ENCODE data around the gene NR2F6.

NR2F6 gene

DNA sequence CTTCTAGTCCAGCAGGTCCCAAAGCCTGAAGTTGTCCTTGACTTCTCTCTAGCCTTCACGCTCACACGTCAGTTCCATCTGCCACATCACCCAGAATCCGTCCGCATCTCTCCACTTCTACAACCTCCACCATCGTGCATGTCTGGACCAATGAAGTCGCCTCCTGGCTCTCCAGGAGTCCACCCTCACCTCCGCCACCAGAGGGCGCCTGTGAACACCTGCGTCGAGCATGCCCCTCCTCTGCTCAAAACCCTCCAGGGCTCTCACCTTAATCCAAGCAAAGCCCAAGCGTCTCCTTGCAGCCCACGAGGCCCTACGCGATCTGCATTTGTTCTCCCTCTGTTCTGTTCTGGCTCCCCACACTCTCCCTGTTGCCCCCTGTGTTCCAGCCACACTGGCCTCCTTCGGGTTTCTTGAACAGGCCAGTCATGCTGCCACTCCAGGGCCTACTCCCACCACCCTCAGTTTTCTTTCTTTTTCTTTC lies 15.2 kb upstream of the NR2F6 start (continued):
- TF ChIP-seq ZNF391 (tag by site-specific recombination; IDR thresholded peaks at IDR 0.05; ENCODE audit: borderline replicate concordance, low read depth): no peak
- no peak for TF ChIP-seq SCRT1 (tag by site-specific recombination; IDR thresholded peaks at IDR 0.05; ENCODE audit: borderline replicate concordance)
- no peak for TF ChIP-seq ZNF707 (tag by site-specific recombination; IDR thresholded peaks at IDR 0.05)
- TF ChIP-seq, protein P1, sequence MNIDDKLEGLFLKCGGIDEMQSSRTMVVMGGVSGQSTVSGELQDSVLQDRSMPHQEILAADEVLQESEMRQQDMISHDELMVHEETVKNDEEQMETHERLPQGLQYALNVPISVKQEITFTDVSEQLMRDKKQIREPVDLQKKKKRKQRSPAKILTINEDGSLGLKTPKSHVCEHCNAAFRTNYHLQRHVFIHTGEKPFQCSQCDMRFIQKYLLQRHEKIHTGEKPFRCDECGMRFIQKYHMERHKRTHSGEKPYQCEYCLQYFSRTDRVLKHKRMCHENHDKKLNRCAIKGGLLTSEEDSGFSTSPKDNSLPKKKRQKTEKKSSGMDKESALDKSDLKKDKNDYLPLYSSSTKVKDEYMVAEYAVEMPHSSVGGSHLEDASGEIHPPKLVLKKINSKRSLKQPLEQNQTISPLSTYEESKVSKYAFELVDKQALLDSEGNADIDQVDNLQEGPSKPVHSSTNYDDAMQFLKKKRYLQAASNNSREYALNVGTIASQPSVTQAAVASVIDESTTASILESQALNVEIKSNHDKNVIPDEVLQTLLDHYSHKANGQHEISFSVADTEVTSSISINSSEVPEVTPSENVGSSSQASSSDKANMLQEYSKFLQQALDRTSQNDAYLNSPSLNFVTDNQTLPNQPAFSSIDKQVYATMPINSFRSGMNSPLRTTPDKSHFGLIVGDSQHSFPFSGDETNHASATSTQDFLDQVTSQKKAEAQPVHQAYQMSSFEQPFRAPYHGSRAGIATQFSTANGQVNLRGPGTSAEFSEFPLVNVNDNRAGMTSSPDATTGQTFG (tag by site-specific recombination; IDR thresholded peaks at IDR 0.05; ENCODE audit: borderline replicate concordance): no peak
- no peak for TF ChIP-seq HOXD13 (CRISPR knock-in tag; IDR thresholded peaks at IDR 0.05; ENCODE audit: borderline replicate concordance)
- TF ChIP-seq PRDM1 (tag by site-specific recombination; IDR thresholded peaks at IDR 0.05): no peak
- 0 out of 2 replicates have a peak, but pooled peaks have one; percentile 29 for TF ChIP-seq ZNF394 (tag by site-specific recombination; IDR thresholded peaks at IDR 0.05; ENCODE audit: borderline replicate concordance)
- TF ChIP-seq, protein P2, sequence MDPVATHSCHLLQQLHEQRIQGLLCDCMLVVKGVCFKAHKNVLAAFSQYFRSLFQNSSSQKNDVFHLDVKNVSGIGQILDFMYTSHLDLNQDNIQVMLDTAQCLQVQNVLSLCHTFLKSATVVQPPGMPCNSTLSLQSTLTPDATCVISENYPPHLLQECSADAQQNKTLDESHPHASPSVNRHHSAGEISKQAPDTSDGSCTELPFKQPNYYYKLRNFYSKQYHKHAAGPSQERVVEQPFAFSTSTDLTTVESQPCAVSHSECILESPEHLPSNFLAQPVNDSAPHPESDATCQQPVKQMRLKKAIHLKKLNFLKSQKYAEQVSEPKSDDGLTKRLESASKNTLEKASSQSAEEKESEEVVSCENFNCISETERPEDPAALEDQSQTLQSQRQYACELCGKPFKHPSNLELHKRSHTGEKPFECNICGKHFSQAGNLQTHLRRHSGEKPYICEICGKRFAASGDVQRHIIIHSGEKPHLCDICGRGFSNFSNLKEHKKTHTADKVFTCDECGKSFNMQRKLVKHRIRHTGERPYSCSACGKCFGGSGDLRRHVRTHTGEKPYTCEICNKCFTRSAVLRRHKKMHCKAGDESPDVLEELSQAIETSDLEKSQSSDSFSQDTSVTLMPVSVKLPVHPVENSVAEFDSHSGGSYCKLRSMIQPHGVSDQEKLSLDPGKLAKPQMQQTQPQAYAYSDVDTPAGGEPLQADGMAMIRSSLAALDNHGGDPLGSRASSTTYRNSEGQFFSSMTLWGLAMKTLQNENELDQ (tag by site-specific recombination; IDR thresholded peaks at IDR 0.05; ENCODE audit: low read depth): no peak
- TF ChIP-seq ZNF239 (tag by site-specific recombination; IDR thresholded peaks at IDR 0.05): no peak
- no peak for TF ChIP-seq ZNF423 (tag by site-specific recombination; IDR thresholded peaks at IDR 0.05)
- TF ChIP-seq, protein P3, sequence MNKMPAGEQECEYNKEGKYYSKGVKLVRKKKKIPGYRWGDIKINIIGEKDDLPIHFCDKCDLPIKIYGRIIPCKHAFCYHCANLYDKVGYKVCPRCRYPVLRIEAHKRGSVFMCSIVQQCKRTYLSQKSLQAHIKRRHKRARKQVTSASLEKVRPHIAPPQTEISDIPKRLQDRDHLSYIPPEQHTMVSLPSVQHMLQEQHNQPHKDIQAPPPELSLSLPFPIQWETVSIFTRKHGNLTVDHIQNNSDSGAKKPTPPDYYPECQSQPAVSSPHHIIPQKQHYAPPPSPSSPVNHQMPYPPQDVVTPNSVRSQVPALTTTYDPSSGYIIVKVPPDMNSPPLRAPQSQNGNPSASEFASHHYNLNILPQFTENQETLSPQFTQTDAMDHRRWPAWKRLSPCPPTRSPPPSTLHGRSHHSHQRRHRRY (tag by site-specific recombination; IDR thresholded peaks at IDR 0.05): no peak
- no peak for TF ChIP-seq MYNN (tag by site-specific recombination; IDR thresholded peaks at IDR 0.05; ENCODE audit: borderline replicate concordance)
- no peak for TF ChIP-seq IKZF3 (tag by site-specific recombination; IDR thresholded peaks at IDR 0.05)
- TF ChIP-seq GLI4 (tag by site-specific recombination; IDR thresholded peaks at IDR 0.05): no peak
- TF ChIP-seq ZNF157 (tag by site-specific recombination; IDR thresholded peaks at IDR 0.05): no peak
- TF ChIP-seq, protein P4, sequence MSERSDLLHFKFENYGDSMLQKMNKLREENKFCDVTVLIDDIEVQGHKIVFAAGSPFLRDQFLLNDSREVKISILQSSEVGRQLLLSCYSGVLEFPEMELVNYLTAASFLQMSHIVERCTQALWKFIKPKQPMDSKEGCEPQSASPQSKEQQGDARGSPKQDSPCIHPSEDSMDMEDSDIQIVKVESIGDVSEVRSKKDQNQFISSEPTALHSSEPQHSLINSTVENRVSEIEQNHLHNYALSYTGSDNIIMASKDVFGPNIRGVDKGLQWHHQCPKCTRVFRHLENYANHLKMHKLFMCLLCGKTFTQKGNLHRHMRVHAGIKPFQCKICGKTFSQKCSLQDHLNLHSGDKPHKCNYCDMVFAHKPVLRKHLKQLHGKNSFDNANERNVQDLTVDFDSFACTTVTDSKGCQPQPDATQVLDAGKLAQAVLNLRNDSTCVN (tag by site-specific recombination; optimal IDR thresholded peaks at IDR 0.05): no peak
- TF ChIP-seq, protein P5, sequence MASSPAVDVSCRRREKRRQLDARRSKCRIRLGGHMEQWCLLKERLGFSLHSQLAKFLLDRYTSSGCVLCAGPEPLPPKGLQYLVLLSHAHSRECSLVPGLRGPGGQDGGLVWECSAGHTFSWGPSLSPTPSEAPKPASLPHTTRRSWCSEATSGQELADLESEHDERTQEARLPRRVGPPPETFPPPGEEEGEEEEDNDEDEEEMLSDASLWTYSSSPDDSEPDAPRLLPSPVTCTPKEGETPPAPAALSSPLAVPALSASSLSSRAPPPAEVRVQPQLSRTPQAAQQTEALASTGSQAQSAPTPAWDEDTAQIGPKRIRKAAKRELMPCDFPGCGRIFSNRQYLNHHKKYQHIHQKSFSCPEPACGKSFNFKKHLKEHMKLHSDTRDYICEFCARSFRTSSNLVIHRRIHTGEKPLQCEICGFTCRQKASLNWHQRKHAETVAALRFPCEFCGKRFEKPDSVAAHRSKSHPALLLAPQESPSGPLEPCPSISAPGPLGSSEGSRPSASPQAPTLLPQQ (tag by site-specific recombination; IDR thresholded peaks at IDR 0.05): peak; percentile 47; the same call in 1 of the 2 replicates
- TF ChIP-seq ZEB2 (tag by site-specific recombination; IDR thresholded peaks at IDR 0.05): peak; percentile 69
- TF ChIP-seq, protein P6, sequence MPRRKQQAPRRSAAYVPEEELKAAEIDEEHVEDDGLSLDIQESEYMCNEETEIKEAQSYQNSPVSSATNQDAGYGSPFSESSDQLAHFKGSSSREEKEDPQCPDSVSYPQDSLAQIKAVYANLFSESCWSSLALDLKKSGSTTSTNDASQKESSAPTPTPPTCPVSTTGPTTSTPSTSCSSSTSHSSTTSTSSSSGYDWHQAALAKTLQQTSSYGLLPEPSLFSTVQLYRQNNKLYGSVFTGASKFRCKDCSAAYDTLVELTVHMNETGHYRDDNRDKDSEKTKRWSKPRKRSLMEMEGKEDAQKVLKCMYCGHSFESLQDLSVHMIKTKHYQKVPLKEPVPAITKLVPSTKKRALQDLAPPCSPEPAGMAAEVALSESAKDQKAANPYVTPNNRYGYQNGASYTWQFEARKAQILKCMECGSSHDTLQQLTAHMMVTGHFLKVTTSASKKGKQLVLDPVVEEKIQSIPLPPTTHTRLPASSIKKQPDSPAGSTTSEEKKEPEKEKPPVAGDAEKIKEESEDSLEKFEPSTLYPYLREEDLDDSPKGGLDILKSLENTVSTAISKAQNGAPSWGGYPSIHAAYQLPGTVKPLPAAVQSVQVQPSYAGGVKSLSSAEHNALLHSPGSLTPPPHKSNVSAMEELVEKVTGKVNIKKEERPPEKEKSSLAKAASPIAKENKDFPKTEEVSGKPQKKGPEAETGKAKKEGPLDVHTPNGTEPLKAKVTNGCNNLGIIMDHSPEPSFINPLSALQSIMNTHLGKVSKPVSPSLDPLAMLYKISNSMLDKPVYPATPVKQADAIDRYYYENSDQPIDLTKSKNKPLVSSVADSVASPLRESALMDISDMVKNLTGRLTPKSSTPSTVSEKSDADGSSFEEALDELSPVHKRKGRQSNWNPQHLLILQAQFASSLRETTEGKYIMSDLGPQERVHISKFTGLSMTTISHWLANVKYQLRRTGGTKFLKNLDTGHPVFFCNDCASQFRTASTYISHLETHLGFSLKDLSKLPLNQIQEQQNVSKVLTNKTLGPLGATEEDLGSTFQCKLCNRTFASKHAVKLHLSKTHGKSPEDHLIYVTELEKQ (tag by site-specific recombination; IDR thresholded peaks at IDR 0.05; ENCODE audit: borderline replicate concordance): no peak
- TF ChIP-seq, protein P7, sequence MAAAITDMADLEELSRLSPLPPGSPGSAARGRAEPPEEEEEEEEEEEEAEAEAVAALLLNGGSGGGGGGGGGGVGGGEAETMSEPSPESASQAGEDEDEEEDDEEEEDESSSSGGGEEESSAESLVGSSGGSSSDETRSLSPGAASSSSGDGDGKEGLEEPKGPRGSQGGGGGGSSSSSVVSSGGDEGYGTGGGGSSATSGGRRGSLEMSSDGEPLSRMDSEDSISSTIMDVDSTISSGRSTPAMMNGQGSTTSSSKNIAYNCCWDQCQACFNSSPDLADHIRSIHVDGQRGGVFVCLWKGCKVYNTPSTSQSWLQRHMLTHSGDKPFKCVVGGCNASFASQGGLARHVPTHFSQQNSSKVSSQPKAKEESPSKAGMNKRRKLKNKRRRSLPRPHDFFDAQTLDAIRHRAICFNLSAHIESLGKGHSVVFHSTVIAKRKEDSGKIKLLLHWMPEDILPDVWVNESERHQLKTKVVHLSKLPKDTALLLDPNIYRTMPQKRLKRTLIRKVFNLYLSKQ (tag by site-specific recombination; IDR thresholded peaks at IDR 0.05; ENCODE audit: borderline replicate concordance): no peak
- no peak for TF ChIP-seq ZNF677 (tag by site-specific recombination; IDR thresholded peaks at IDR 0.05)
- no peak for TF ChIP-seq ZNF768 (tag by site-specific recombination; IDR thresholded peaks at IDR 0.05)
- TF ChIP-seq ZNF48 (tag by site-specific recombination; IDR thresholded peaks at IDR 0.05): no peak
- TF ChIP-seq ZNF548 (tag by site-specific recombination; IDR thresholded peaks at IDR 0.05): no peak
- TF ChIP-seq ZNF776 (tag by site-specific recombination; IDR thresholded peaks at IDR 0.05; ENCODE audit: borderline replicate concordance): no peak
- no peak for TF ChIP-seq SETDB1 (IDR thresholded peaks at IDR 0.05; ENCODE audit: insufficient read length, low read length)

Measured in HEK293 (cell line).